Hematopoietic multipotent progenitor cell treated with erythropoietin and hydrocortisone succinate and interleukin-3 and kit ligand, for 8 days (in vitro differentiated cells): Measurements from ENCODE around the gene SLAMF8.

Source experiments
- DNase-seq: peaks from one replicate; pipeline ENCODE4 v3.0.0-alpha.2; 2015

Gene SLAMF8

DNA sequence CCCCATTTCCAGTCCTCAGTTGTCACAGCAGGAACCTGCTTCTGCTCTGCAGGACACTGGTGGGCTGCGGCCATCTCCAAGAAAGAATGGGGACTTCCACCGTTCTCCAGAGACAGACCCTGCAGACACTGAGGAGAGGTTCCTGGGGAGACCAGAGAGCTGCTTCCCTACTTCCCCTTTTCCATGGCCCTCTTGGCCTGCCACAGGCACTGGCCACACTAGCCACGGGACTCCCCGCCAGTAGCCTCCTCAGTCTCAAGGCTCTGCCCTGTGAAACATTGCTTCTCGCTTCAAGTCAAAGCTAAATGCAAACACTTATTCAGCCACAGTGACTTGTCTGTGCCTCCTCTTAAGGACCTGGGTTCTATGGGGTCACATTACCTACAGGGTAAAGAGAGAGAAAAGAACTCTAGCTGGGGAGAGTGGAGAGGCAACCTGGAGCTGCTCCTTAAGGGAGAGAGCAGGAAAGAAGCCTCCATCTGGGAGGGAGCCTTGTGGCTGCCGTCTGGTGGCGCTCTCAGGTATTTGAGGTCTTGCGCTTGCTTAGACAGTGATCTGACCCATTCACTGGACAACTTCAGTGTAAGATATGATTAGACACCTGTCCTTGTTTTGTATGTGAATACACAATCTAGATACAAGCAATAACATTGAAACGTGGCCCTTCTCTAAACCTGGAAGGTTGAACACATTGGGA is 5.4 kb upstream of the SLAMF8 start:
- no peak for DNase-seq

GRCh38 chr1:159823406-159823805 is 3.3 kb upstream of the SLAMF8 start:
- DNase-seq: no peak

GRCh38 chr1:159825564-159825963 is 1.1 kb upstream of the SLAMF8 start:
- no peak for DNase-seq

DNA sequence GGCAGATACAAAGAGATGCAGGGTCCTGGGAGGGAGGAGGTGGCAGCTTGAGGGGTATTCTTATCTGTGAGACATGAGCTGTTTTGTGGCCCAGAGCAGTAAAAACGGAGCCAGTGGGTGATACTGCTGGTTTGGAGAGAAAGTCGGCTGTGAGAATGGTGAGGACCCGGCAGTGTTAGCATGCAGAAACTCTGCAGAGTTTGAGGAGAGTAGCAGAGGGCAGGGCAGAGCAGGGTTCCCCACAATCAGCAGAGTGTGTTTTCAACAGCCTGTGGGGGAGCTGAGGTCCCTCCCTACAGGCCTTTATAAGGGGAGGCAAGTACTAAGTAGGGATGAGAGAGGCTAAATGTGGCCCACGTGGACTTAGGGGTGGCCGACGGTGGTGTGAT is 423 bp downstream of the SLAMF8 start:
- DNase-seq: no peak

DNA sequence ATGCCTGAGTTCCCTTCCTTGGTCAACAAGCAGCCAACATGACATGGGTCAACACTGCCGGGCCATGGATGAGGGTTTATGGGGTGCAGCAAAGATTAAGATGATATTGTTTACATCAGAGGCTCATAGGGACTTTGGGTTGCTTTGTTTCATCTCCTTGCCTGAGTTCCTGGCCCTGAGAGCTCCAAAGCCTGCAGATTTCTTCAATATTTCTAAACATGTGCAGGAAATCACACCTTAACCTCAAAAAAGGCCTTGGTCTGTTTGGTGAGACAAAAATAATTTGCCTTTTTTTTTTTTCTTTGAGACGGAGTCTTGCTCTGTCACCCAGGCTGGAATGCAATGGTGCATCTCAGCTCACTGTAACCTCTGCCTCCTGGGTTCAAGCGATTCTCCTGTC is 876 bp downstream of the SLAMF8 start:
- no peak for DNase-seq

GRCh38 chr1:159828176-159828575 is 1.5 kb downstream of the SLAMF8 start:
- DNase-seq: no peak

GRCh38 chr1:159828581-159829272 is 2.1 kb downstream of the SLAMF8 start:
- no peak for DNase-seq

GRCh38 chr1:159829273-159829634 is 2.6 kb downstream of the SLAMF8 start:
- peak; percentile 52 for DNase-seq

- no peak for DNase-seq
These were observed 3.3 kb downstream of the SLAMF8 start for GRCh38 chr1:159829822-159830465.

GRCh38 chr1:159830722-159831121 is 4.0 kb downstream of the SLAMF8 start:
- DNase-seq: no peak

DNA sequence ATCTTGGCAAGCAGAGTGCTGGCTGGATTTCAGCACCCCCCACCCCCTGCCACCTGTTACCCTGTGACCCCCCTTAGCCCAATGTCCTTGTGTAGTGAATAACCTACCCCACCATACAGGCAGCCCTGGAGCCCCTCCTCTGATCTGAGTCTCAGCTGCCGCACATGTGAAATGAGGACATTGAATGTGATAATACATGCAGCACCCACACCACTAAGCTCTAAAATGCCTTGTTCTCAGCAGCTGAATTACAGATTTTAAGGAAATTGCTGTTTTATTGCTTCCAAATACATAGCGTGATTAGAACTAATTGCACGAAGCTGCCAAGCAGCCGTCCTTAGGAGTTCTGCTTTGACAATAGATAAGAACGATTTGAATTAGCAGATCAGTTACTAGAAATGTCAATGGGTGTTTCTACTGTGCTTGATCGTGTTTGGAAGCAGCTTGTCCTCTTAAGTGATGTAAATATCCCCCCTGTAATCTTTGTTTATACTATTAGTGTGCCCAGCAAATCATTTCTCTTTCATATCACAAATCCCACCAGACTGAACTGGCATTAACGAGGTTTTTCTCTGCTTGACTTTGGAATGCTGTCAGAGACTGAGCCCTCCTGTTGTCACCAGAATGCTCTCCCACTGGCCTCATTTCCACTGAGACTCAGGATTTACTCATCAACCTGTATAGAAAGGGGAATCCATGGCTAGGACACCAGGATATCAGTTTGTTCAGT is 4.9 kb downstream of the SLAMF8 start:
- no peak for DNase-seq

DNA sequence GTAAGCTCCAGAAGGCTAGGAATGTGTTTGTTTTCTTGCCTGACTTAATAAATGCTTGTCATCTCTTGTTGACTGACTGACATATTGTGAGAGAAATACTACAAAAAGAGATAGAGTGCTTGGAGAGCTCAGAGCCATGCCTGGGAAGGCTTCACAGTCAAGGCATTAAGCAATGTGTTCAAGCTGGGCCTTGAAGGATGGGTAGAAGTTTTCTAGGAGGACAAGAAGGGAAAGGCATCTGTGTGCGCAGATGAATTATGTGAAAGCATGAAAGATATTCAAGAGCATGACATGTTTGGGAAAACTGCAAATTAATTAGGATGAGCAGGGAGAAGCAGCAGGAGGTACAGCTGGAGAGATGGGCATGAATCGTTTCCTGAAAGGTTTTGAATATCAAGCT is 5.6 kb downstream of the SLAMF8 start:
- no peak for DNase-seq

GRCh38 chr1:159835356-159835755 is 8.7 kb downstream of the SLAMF8 start:
- DNase-seq: no peak

DNA sequence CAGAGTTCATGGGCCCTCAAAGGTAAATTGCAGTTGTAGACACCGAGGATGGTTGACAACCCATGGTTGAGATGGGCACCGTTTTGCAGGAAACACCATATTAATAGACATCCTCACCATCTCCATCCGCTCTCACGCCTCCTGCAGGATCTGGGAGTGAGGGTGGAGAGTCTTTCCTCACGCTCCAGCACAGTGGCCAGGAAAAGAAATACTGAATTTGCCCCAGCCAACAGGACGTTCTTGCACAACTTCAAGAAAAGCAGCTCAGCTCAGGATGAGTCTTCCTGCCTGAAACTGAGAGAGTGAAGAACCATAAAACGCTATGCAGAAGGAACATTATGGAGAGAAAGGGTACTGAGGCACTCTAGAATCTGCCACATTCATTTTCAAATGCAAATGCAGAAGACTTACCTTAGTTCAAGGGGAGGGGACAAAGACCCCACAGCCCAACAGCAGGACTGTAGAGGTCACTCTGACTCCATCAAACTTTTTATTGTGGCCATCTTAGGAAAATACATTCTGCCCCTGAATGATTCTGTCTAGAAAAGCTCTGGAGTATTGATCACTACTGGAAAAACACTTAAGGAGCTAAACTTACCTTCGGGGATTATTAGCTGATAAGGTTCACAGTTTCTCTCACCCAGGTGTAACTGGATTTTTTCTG is 9.3 kb downstream of the SLAMF8 start:
- no peak for DNase-seq

GRCh38 chr1:159838715-159839114 is 12.0 kb downstream of the SLAMF8 start:
- peak; percentile 51 for DNase-seq

- no peak for DNase-seq
These were observed 12.6 kb downstream of the SLAMF8 start for GRCh38 chr1:159839116-159839849.

- no peak for DNase-seq
These were observed 15.1 kb downstream of the SLAMF8 start for GRCh38 chr1:159841749-159842148.

DNA sequence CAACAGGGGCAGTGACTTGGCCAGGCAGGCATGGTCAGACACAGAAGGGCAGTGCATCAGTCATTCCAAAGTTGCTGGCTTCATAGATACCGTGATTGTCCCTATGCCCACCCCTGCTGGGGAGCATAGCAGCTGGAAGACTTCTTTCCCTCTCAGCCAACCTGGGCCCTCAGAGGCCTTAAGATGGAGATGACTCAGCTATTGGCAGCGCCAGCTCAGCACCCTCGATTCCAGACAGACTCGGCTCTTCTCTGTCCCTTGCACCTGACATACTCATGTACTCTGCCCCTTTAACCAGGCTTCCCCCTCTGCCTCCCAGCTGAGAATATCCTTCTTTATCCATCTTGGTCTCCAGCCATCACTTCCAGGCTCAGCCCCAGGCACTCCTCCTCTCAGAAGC is 16.8 kb downstream of the SLAMF8 start:
- DNase-seq: no peak

DNA sequence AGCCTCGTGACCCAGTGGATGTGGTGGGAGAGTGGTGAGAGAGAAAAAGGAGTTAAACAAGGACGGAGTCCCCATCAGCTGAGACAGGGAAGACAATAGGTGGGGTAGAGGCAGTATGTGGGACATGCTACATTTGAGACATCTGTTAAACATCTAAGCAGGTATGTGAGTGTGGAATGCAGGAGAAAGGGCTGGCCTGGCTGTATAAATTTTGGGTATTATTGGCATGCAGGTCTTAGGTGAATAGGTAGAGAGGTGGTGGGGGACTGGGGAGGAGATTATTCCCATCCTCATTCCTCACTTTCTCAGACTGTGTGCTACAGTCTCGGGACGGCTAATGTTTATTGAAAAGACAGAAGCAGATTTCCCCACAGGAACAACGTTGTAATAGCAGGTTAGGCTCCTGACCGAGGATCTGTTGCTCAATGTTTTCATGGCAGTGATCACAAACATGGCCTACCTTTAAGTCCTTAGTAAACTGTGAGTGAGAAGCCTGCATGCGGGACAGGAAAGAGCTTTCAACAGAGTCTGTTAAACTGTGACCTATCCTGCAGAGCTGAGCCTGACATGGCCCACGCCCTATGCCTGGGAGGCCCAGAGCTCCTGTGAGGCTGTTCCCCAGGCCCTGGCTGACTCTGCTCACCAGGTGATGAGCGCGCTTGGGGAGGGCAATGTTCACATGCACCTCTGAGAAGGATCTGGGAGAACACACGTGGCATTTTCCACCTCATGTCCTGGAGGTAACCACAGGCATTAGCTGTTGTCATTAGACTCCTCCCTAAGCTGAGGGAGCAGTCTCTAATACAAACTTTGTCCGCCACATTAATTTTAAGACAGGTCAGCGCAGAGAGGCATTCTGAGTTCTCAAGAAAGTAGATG is 19.3 kb downstream of the SLAMF8 start:
- no peak for DNase-seq

DNA sequence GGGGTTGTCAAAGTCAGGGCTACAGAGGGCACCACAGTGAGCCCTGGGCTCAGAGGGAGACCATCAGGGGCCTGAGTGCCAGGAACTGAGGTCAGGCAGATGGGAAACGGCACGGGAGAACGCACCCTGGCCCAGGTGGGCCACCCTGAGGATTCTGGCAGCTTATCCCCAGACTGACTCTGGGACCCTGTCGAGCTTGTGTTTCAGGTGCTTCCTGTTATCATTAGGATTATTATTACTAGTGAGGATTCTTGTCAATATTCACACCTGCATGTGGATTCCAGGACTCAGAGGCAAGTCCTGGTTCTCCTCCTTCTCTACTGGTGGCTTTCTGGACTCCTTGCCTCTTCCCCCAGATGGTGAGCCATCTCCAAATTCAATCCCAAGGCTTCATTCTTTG is 20.6 kb downstream of the SLAMF8 start:
- no peak for DNase-seq

GRCh38 chr1:159848326-159848725 is 21.7 kb downstream of the SLAMF8 start:
- DNase-seq: no peak
